SIG-M5 (cell line): ENCODE data around the gene MZT2B.
"Not testable (repeated sequence)": the region's sequence is repeated elsewhere in the genome, so short reads cannot be mapped to it uniquely, and the experiment has no call there.

Experiments
- DNase-seq: peaks from one replicate; lab custom pipeline; 2025; lab: John Stamatoyannopoulos, UW

MZT2B gene

GRCh38 chr2:130152816-130153595 is 29.1 kb upstream of the MZT2B start:
- DNase-seq, result no peak

DNA sequence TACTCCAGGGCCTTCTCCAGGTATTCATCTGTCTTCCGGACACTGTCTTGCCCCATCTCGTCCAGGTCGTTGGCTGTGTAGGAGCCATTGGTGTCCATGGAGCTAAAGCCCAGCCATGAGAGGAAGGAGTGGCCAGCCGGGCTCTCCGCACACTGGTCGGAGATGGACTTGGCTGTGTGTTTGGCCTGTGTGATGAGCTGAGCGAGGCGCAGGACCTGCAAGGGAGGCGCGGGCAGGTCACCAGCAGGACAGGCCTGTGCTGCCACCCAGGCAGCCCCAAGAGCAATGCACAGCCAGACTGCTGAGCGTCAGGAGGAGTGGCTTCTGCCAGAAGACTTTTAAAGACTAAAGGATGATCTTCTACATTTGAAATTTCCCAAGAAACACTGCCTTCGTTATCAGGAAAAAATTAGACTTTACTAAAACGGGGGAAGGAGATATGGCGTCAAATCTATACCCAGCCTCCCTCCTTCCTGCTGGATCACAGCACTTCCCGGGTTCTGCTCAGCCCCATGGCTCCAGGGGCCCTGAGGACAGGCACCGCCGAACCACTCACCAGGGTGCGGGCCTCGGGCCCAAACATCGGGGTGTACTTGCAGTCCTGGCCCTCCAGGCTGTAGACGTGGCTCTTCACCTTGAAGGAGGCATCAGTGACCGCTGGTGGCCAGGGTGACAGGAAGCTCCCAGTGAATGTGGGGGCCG is 28.2 kb upstream of the MZT2B start:
- DNase-seq, result not testable (repeated sequence)

GRCh38 chr2:130154423-130154770 is 27.7 kb upstream of the MZT2B start:
- not testable (repeated sequence) for DNase-seq

GRCh38 chr2:130154773-130155765 is 27.0 kb upstream of the MZT2B start:
- no peak for DNase-seq

DNA sequence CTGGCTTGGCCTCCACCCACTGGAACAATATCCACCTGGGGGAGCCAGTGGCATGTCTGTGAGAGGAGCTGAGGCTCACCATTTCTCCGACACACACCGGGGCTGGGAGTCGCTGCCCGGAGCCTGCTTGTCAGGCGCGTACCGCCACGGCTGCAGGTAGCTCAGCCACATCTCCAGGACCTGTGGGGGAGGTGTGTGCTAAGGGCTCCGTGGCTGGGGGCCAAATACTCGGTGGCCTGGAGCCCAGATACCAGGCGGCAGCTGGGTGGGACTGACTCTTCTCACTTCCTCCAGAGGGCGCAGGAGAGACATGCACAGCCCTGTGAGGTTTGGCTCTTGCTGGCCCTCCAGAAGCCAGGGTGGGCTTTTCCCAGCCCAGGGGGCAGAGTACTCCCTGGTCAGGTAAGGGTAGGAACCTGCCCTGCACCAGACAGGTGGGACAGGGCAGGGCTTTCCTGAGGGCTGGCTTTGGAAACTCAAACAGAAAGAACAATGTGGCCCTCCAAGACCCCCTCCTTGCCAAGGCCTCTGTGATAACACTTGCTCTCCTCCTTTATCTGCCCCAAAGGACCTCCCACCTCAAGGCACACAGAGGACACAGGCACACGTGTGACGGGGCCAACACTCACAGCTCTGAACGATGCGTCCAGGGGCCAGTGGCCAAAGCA is 26.0 kb upstream of the MZT2B start:
- DNase-seq, result not testable (repeated sequence)

DNA sequence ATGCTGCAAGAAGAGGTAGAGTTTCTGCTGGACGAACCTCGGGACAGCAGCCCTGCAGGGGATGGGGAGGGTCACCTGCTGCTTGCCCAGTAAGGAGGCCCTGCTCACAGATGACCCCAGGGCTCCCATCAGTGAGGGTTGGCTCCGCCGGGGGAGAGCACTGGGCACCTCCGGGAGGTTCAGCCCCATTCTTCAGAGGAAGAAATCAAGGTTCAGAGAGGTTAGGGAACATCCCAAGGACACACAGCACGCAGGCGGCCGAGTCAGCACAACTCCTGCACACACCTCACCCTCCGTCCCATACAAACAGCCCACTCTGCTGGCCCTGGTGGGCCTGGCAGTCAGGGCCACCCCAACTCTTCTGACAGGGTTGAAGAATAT is 25.4 kb upstream of the MZT2B start:
- no peak for DNase-seq

- DNase-seq, result not testable (repeated sequence)
These were observed 24.7 kb upstream of the MZT2B start for GRCh38 chr2:130157354-130157753.

GRCh38 chr2:130157825-130158514 is 24.1 kb upstream of the MZT2B start:
- not testable (repeated sequence) for DNase-seq

DNA sequence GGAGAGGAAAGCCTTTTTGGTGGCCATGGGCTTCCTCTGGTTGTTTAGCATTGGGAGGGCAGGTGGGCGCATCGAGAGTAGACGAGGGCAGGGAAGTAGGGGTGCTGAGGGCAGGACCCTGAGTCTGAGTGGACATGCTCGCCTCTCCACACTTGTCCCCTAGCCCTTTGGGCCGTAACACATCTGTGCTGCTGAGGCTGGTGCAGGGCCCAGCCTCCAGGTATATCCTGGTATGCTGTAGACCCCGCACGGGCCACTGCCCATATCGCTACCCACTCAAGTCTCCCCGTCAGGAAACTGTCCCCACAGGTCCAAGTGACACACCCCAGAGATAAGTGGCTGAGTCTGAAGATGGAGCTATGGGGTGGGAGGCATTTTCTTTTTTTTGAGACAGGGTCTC is 23.4 kb upstream of the MZT2B start:
- DNase-seq, result no peak

DNA sequence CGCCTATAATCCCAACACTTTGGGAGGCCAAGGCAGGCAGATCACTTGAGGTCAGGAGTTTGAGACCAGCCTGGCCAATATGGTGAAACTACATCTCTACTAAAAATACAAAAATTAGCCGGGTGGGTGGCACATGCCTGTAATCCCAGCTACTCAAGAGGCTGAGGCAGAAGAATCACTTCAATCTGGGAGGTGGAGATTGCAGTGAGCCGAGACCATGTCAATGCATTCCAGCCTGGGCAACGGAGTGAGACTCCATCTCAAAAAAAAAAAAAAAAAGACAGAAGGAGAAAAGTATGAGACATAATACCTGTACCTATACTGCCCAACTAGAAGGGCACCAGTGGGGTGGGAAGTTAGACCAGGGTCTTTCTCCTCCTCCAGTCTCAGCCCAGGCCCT is 22.7 kb upstream of the MZT2B start:
- not testable (repeated sequence) for DNase-seq

DNA sequence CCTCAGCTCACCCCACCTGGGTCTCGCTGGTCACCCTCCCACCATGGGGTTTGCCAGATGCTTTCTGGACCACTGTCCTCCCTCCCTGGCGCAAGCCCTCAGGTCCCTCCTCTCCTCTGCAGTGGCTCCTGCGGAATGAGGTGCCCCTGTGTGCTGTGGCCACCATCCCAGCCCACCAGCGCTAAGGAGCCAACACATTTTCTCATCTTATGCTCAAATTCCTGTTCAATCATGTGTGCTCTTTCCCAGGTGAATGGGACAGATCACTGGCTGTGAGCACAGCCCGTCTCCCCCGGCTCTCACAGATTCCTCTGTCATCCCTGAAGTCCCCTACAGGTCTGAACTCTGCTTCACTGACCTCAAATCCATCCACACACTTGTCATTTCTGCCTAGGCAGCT is 21.9 kb upstream of the MZT2B start:
- no peak for DNase-seq

GRCh38 chr2:130160838-130161705 is 21.0 kb upstream of the MZT2B start:
- DNase-seq, result not testable (repeated sequence)

DNA sequence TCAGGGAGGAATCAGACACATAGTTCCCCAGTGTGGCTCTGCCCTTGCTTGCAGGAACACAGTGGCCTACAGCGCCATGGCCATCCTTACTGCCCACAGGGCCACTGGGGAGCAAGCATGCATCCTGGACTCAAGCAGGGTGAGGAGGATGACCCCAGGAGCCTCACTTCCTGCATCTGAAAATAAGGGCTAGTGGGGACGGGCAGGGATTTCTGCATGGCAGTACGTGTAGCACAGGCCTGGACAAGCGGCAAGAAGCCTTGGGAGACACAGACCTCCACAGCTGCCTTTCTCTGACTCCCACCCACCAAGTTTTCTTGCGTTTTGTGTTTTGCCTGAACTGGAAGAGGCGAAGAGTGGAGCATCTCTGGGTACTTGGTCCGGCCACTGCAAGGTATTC is 19.6 kb upstream of the MZT2B start:
- not testable (repeated sequence) for DNase-seq

DNA sequence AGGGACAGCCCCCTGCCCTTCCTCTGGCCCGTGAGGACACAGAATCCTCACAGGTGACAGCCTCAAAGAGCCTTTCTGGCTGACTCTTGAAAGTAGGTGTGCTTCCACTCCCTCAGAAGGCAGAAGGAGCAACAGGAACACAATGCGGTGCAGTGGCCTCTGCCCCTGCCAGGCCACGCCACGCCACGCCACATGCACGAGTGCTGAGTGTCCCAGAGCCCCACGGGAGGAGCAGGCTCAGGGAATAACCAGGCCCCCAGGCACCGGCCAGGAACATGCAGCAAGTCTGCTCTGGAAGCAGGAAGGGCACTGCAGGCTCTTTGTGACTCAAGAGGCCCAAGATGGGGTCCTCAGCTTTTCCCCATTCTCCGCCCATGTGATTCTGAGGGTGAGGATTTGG is 19.1 kb upstream of the MZT2B start:
- DNase-seq, result no peak

DNA sequence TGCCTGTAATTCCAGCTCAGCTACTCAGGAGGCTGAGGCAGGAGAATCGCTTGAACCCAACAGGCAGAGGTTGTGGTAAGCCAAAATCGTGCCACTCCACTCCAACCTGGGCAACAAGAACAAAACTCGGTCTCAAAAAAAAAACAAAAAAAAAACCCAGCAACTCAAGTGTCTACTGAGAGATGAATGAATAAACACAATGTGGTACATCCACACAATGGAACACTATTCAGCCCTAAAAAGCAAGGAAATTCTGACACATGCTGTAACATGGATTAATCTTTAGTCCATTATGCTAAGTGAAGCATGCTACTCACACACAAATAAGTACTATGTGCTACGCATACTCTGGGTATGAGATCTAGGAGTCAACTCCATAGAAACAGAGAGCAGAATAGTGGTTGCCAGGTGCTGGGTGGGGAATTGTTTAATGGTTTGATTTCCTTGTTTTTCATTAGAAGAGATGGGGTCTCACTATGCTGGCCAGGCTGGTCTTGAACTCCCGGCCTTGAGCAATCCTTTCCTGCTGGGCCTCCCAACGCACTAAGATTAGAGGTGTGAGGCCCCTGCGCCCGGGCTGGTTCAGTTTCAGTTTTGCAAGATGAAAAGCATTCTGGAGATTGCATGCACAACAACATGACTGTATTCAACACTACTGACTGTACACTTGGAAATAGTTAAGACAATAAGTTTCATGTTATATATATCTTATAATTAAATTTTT is 16.6 kb upstream of the MZT2B start:
- DNase-seq, result no peak

DNA sequence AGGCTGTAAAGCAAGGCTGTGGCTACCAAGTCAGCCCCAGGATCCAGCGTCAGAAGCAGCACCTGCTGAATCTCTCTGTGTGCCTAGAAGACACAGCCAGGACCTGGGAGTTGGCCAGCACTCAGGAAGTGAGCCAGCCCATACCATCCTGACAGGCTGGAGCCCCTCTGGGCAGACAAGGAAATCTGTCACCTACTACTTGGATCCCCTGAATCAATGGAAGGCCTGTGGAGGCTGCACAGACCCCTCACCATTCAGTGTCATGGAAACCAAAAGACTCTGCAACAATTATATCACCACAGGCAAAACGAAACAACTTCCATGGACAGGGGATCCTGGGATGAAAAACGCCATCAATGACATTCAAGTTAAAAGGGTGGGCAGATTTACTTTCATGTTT is 15.5 kb upstream of the MZT2B start:
- not testable (repeated sequence) for DNase-seq

GRCh38 chr2:130169163-130169562 is 12.9 kb upstream of the MZT2B start:
- not testable (repeated sequence) for DNase-seq

GRCh38 chr2:130169896-130170295 is 12.2 kb upstream of the MZT2B start:
- no peak for DNase-seq

DNA sequence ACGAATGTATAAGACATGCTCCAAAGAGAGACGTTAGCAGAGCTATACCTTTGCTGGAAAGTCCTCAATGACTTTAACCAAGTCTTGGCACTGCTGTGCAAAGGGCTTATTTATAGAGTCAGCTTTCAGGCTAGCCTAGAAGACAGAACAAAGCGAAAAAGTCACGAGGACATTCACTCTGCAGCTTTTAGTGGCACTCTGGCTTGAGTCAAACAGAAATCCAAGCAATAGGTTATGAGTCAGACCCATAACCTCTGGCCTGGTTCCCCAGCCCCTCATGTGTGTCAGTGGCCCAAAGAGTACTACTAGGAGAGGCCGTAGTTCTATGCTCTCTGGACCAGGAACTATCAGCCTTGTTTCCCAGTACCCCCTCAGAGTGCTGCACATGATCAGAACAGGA is 7.2 kb upstream of the MZT2B start:
- DNase-seq, result not testable (repeated sequence)
